ENCODE data around the gene SNRNP35. TPM values are rescaled to one million over a fixed set of nuclear protein-coding genes. Genes with fewer than 3 reads are reported as not detected.

SNRNP35 gene
- total RNA-seq, 2 donors from 2014 or later: 16.6 to 22.6 TPM

- H3K9me3 ChIP-seq: no peaks in the 10 kb centered on the region
- intact Hi-C loops (cut with DNase I): no loop called here
- no peak for DNase-seq (ENCODE audit: low spot score)
Measured at GRCh38 chr12:123483602-123484248, 25.8 kb downstream of the SNRNP35 start.

GRCh38 chr12:123485756-123486155 lies 27.8 kb downstream of the SNRNP35 start:
- intact Hi-C loops (cut with DNase I): no loop called here
- H3K36me3 ChIP-seq: no peaks in the 10 kb centered on the region
- 87% methylated on average over 14 of the region's 14 CpGs for WGBS

More at GRCh38 chr12:123483602-123484248, 25.8 kb downstream of the SNRNP35 start:
- Histone ChIP-seq H3K27ac (no peak overlapping the region), H3K4me3 (no peak overlapping the region), H3K27me3 (replicated peaks; ENCODE audit: insufficient read depth) (no peaks in the 10 kb centered on the region), H3K4me1 (replicated peaks) (no peaks in the 10 kb centered on the region), H3K36me3 (no peaks in the 10 kb centered on the region)
- 92% methylated on average over 18 of the region's 18 CpGs for WGBS
- TF ChIP-seq POLR2A (IDR thresholded peaks at IDR 0.05) (no peak), POLR2AphosphoS5 (IDR thresholded peaks at IDR 0.05) (no peak), CTCF (IDR thresholded peaks at IDR 0.05) (no peak)

GRCh38 chr12:123487428-123487827 lies 29.5 kb downstream of the SNRNP35 start:
- no peak overlapping the region for H3K27ac ChIP-seq
- WGBS: 98% methylated on average over 6 of the region's 6 CpGs
- H3K9me3 ChIP-seq: no peaks in the 10 kb centered on the region
- intact Hi-C loops (cut with DNase I): no loop called here
- no peaks in the 10 kb centered on the region for H3K36me3 ChIP-seq
- no peaks in the 10 kb centered on the region for H3K4me1 ChIP-seq (replicated peaks)
- no peak overlapping the region for H3K4me3 ChIP-seq
- TF ChIP-seq POLR2A (IDR thresholded peaks at IDR 0.05) (no peak), POLR2AphosphoS5 (IDR thresholded peaks at IDR 0.05) (no peak), CTCF (IDR thresholded peaks at IDR 0.05) (no peak)
- DNase-seq (ENCODE audit: low spot score): no peak
- H3K27me3 ChIP-seq (replicated peaks; ENCODE audit: insufficient read depth): no peaks in the 10 kb centered on the region

More at GRCh38 chr12:123485756-123486155, 27.8 kb downstream of the SNRNP35 start:
- no peaks in the 10 kb centered on the region for H3K9me3 ChIP-seq
- DNase-seq (ENCODE audit: low spot score): no peak
- no peak for TF ChIP-seq POLR2A (IDR thresholded peaks at IDR 0.05)
- H3K4me3 ChIP-seq: no peak overlapping the region
- H3K27me3 ChIP-seq (replicated peaks; ENCODE audit: insufficient read depth): no peaks in the 10 kb centered on the region
- no peaks in the 10 kb centered on the region for H3K4me1 ChIP-seq (replicated peaks)
- no peak overlapping the region for H3K27ac ChIP-seq

- Histone ChIP-seq H3K9me3 (no peaks in the 10 kb centered on the region), H3K4me1 (replicated peaks) (no peaks in the 10 kb centered on the region), H3K27me3 (replicated peaks; ENCODE audit: insufficient read depth) (no peaks in the 10 kb centered on the region), H3K27ac (no peak overlapping the region), H3K4me3 (no peak overlapping the region), H3K36me3 (no peaks in the 10 kb centered on the region)
- DNase-seq (ENCODE audit: low spot score): no peak
- intact Hi-C loops (cut with DNase I): no loop called here
- WGBS: 69% methylated on average over 20 of the region's 20 CpGs
- no peak for TF ChIP-seq POLR2A (IDR thresholded peaks at IDR 0.05)
- no peak for TF ChIP-seq POLR2AphosphoS5 (IDR thresholded peaks at IDR 0.05)
- TF ChIP-seq CTCF (IDR thresholded peaks at IDR 0.05): no peak
Measured at GRCh38 chr12:123488539-123489230, 30.7 kb downstream of the SNRNP35 start.

- WGBS: 88% methylated on average over 6 of the region's 6 CpGs
- Histone ChIP-seq H3K27me3 (replicated peaks; ENCODE audit: insufficient read depth) (no peaks in the 10 kb centered on the region), H3K4me3 (no peak overlapping the region), H3K4me1 (replicated peaks) (no peaks in the 10 kb centered on the region), H3K27ac (no peak overlapping the region), H3K36me3 (no peaks in the 10 kb centered on the region), H3K9me3 (no peaks in the 10 kb centered on the region)
- intact Hi-C loops (cut with DNase I): no loop called here
- no peak for TF ChIP-seq POLR2A (IDR thresholded peaks at IDR 0.05)
- TF ChIP-seq CTCF (IDR thresholded peaks at IDR 0.05): no peak
- TF ChIP-seq POLR2AphosphoS5 (IDR thresholded peaks at IDR 0.05): no peak
- no peak for DNase-seq (ENCODE audit: low spot score)
Measured at GRCh38 chr12:123489580-123489979, 31.6 kb downstream of the SNRNP35 start.
